Loucy (cell line): Measurements from ENCODE around the gene DLG2.
"Not testable (repeated sequence)": the region's sequence is repeated elsewhere in the genome, so short reads cannot be mapped to it uniquely, and the experiment has no call there.

ENCODE experiments used
- H2AFZ ChIP-seq: fragments of 200-600 bp; sonication (generic); 2 replicates; pipeline ENCODE4 v1.6.0; 2016; ENCODE audit warnings: antibody characterized with exemption, mild to moderate bottlenecking, low read length, moderate library complexity
- H3F3A ChIP-seq: fragments of 200-600 bp; 2 replicates; pipeline ENCODE4 v1.6.0; 2016; ENCODE audit warnings: antibody characterized with exemption, low read depth, mild to moderate bottlenecking
- H3K27me3 ChIP-seq: fragments of 200-600 bp; sonication (generic); 2 replicates; pipeline ENCODE4 v1.6.1; 2014; ENCODE audit warnings: low read length, mild to moderate bottlenecking; ENCODE audit not compliant: insufficient read depth, poor library complexity, severe bottlenecking
- H3K36me3 ChIP-seq: fragments of 200-600 bp; sonication (generic); 2 replicates; pipeline ENCODE4 v1.6.1; 2016; ENCODE audit warnings: low read length; ENCODE audit not compliant: insufficient read depth
- H3K4me1 ChIP-seq: fragments of 200-600 bp; sonication (generic); 2 replicates; pipeline ENCODE4 v1.5.1; 2014; ENCODE audit warnings: low read length, mild to moderate bottlenecking; ENCODE audit not compliant: insufficient read depth, poor library complexity, severe bottlenecking
- H3K4me2 ChIP-seq: fragments of 200-600 bp; sonication (generic); 2 replicates; pipeline ENCODE4 v1.6.0; 2014; ENCODE audit warnings: antibody characterized with exemption, low read length, low read depth, mild to moderate bottlenecking; ENCODE audit not compliant: poor library complexity, severe bottlenecking
- H3K4me3 ChIP-seq: fragments of 200-600 bp; sonication (generic); 2 replicates; pipeline ENCODE4 v1.5.1; 2014; ENCODE audit warnings: low read length, mild to moderate bottlenecking, mixed read lengths; ENCODE audit not compliant: poor library complexity, severe bottlenecking
- H3K79me2 ChIP-seq: fragments of 200-600 bp; sonication (generic); 2 replicates; pipeline ENCODE4 v1.6.1; 2014; ENCODE audit warnings: low read length; ENCODE audit not compliant: insufficient read depth
- H3K9ac ChIP-seq: fragments of 200-600 bp; sonication (generic); 2 replicates; pipeline ENCODE4 v1.6.0; 2014; ENCODE audit warnings: mild to moderate bottlenecking, low read depth, low read length, moderate library complexity; ENCODE audit not compliant: poor library complexity, severe bottlenecking
- H3K9me2 ChIP-seq: fragments of 200-600 bp; sonication (generic); replicated peaks from 2 replicates; pipeline ENCODE4 v1.6.1; 2016; ENCODE audit warnings: low read depth, low read length, mixed read lengths
- H3K9me3 ChIP-seq: fragments of 200-600 bp; sonication (generic); 2 replicates; pipeline ENCODE4 v1.6.1; 2014; ENCODE audit warnings: mild to moderate bottlenecking, antibody characterized with exemption, low read length, low read depth; ENCODE audit not compliant: insufficient read depth
- H4K20me1 ChIP-seq: fragments of 200-600 bp; sonication (generic); 2 replicates; pipeline ENCODE4 v1.6.0; 2014; ENCODE audit warnings: antibody characterized with exemption, low read length, mild to moderate bottlenecking; ENCODE audit not compliant: insufficient read depth, poor library complexity, severe bottlenecking
- CTCF ChIP-seq: fragments of 200-600 bp; sonication (generic); conservative IDR thresholded peaks from 2 replicates; pipeline ENCODE4 v1.5.1; 2014; ENCODE audit warnings: mild to moderate bottlenecking, antibody characterized with exemption, low read length
- EZH2phosphoT487 ChIP-seq: fragments of 200-600 bp; IDR thresholded peaks from 2 replicates; pipeline ENCODE4 v1.6.1; 2018; ENCODE audit warnings: antibody characterized with exemption, mild to moderate bottlenecking, moderate library complexity, borderline replicate concordance

DLG2 gene

GRCh38 chr11:85279267-85279666 lies 347.9 kb downstream of the DLG2 start:
- H3K4me2 ChIP-seq, result no peak overlapping the region
- no peak overlapping the region for H3K4me3 ChIP-seq
- no peak overlapping the region for H3K9ac ChIP-seq
- H2AFZ ChIP-seq, result no peak overlapping the region
- no peak for TF ChIP-seq EZH2phosphoT487
- no peak for TF ChIP-seq CTCF
- H4K20me1 ChIP-seq, result no peaks in the 10 kb centered on the region
- H3K79me2 ChIP-seq, result no peaks in the 10 kb centered on the region
- H3K9me3 ChIP-seq, result no peaks in the 10 kb centered on the region
- H3F3A ChIP-seq, result no peaks in the 10 kb centered on the region
- H3K27me3 ChIP-seq, result no peaks in the 10 kb centered on the region
- H3K4me1 ChIP-seq, result no peaks in the 10 kb centered on the region
- H3K36me3 ChIP-seq, result no peaks in the 10 kb centered on the region
- no peaks in the 10 kb centered on the region for H3K9me2 ChIP-seq

- TF ChIP-seq CTCF (no peak), EZH2phosphoT487 (no peak)
- no peaks in the 10 kb centered on the region for H3K9me3 ChIP-seq
- no peaks in the 10 kb centered on the region for H4K20me1 ChIP-seq
- H3K9me2 ChIP-seq, result no peaks in the 10 kb centered on the region
- no peak overlapping the region for H3K4me3 ChIP-seq
- no peaks in the 10 kb centered on the region for H3K79me2 ChIP-seq
- no peaks in the 10 kb centered on the region for H3F3A ChIP-seq
- no peaks in the 10 kb centered on the region for H3K36me3 ChIP-seq
- H2AFZ ChIP-seq, result no peak overlapping the region
- H3K9ac ChIP-seq, result no peak overlapping the region
- no peaks in the 10 kb centered on the region for H3K4me1 ChIP-seq
- H3K4me2 ChIP-seq, result no peak overlapping the region
- H3K27me3 ChIP-seq, result no peaks in the 10 kb centered on the region
Observed at GRCh38 chr11:85277693-85278092, 349.5 kb downstream of the DLG2 start.

- Histone ChIP-seq H2AFZ (no peak overlapping the region), H3K9me2 (no peaks in the 10 kb centered on the region), H3K9ac (no peak overlapping the region), H3K4me2 (no peak overlapping the region), H3F3A (no peaks in the 10 kb centered on the region), H3K36me3 (no peaks in the 10 kb centered on the region), H3K4me1 (no peaks in the 10 kb centered on the region), H3K4me3 (no peak overlapping the region), H3K9me3 (no peaks in the 10 kb centered on the region), H3K79me2 (no peaks in the 10 kb centered on the region), H4K20me1 (no peaks in the 10 kb centered on the region), H3K27me3 (no peaks in the 10 kb centered on the region)
- TF ChIP-seq CTCF, result no peak
- TF ChIP-seq EZH2phosphoT487, result no peak
Observed at GRCh38 chr11:85276332-85276731, 350.8 kb downstream of the DLG2 start.

GRCh38 chr11:85270315-85270714 lies 356.8 kb downstream of the DLG2 start:
- not testable (repeated sequence) for H3K4me1 ChIP-seq

More at GRCh38 chr11:85270315-85270714, 356.8 kb downstream of the DLG2 start:
- H3K4me3 ChIP-seq, H3K36me3 ChIP-seq, H3F3A ChIP-seq, H3K27me3 ChIP-seq, H3K9me2 ChIP-seq, H3K79me2 ChIP-seq, H4K20me1 ChIP-seq, H3K9ac ChIP-seq, H3K4me2 ChIP-seq, H2AFZ ChIP-seq, H3K9me3 ChIP-seq: not testable (repeated sequence)
